GM23248 (cell line): Measurements from ENCODE around the gene PAK4. TPM values are rescaled to one million over a fixed set of nuclear protein-coding genes. Genes with fewer than 3 reads are reported as not detected.
A peak's percentile ranks its signal among the peaks of the same experiment; 100 is the strongest.
"Not testable (repeated sequence)": the region's sequence is repeated elsewhere in the genome, so short reads cannot be mapped to it uniquely, and the experiment has no call there.

Experiments used
- DNase-seq: peaks from one replicate; pipeline ENCODE4 v3.0.0-alpha.2; 2015
- H2AFZ ChIP-seq: fragments of 200-600 bp; sonication (generic); 2 replicates; pipeline ENCODE4 v1.6.1; 2016; ENCODE audit warnings: antibody characterized with exemption
- H3F3A ChIP-seq: fragments of 200-600 bp; sonication (generic); 2 replicates; pipeline ENCODE4 v1.6.1; 2016; ENCODE audit warnings: mild to moderate bottlenecking, antibody characterized with exemption, mixed run types; ENCODE audit not compliant: insufficient read depth
- H3K27ac ChIP-seq: fragments of 200-600 bp; sonication (generic); 2 replicates; pipeline ENCODE4 v1.5.1; 2016; ENCODE audit warnings: mild to moderate bottlenecking
- H3K27me3 ChIP-seq: fragments of 200-600 bp; sonication (generic); replicated peaks from 2 replicates; pipeline ENCODE4 v1.6.1; 2016; ENCODE audit warnings: mild to moderate bottlenecking; ENCODE audit not compliant: insufficient read depth
- H3K36me3 ChIP-seq: fragments of 200-600 bp; sonication (generic); 2 replicates; pipeline ENCODE4 v1.6.1; 2016; ENCODE audit warnings: low read depth, mild to moderate bottlenecking
- H3K4me1 ChIP-seq: fragments of 200-600 bp; sonication (generic); 2 replicates; pipeline ENCODE4 v1.6.1; 2016; ENCODE audit warnings: mild to moderate bottlenecking; ENCODE audit not compliant: insufficient read depth
- H3K4me2 ChIP-seq: fragments of 200-600 bp; sonication (generic); one replicate; pipeline ENCODE4 v1.6.1; 2016; ENCODE audit warnings: mild to moderate bottlenecking; ENCODE audit not compliant: unreplicated experiment
- H3K4me3 ChIP-seq: fragments of 200-600 bp; sonication (generic); 2 replicates; pipeline ENCODE4 v1.5.1; 2016; ENCODE audit warnings: mild to moderate bottlenecking
- H3K79me2 ChIP-seq: fragments of 200-600 bp; sonication (generic); 2 replicates; pipeline ENCODE4 v1.6.1; 2016; ENCODE audit warnings: mild to moderate bottlenecking; ENCODE audit not compliant: insufficient read depth
- H3K9ac ChIP-seq: fragments of 200-600 bp; sonication (generic); 2 replicates; pipeline ENCODE4 v1.6.1; 2016; ENCODE audit warnings: mild to moderate bottlenecking
- H3K9me2 ChIP-seq: fragments of 200-600 bp; sonication (generic); 2 replicates; pipeline ENCODE4 v1.6.1; 2016; ENCODE audit warnings: mixed run types, mild to moderate bottlenecking, moderate library complexity; ENCODE audit not compliant: insufficient read depth
- H3K9me3 ChIP-seq: fragments of 200-600 bp; sonication (generic); one replicate; pipeline ENCODE4 v1.6.1; 2017; ENCODE audit warnings: low read depth
- H4K20me1 ChIP-seq: fragments of 200-600 bp; sonication (generic); 2 replicates; pipeline ENCODE4 v1.6.0; 2016; ENCODE audit not compliant: insufficient read depth
- EZH2 ChIP-seq: fragments of 200-600 bp; sonication (generic); IDR thresholded peaks from 2 replicates; pipeline ENCODE4 v1.6.1; 2018; ENCODE audit warnings: antibody characterized with exemption, mild to moderate bottlenecking; ENCODE audit not compliant: insufficient read depth, poor library complexity, severe bottlenecking
- EZH2phosphoT487 ChIP-seq: fragments of 200-600 bp; sonication (generic); IDR thresholded peaks from 2 replicates; pipeline ENCODE4 v1.6.1; 2018; ENCODE audit warnings: antibody characterized with exemption, moderate library complexity, mild to moderate bottlenecking, low read depth; ENCODE audit not compliant: insufficient read depth
- WGBS, 2 experiments: methylation state at CpG; one replicate each; pipeline ENCODE4 v1.1.6; 2015 to 2017; ENCODE audit warnings: low lambda C conversion rate in 2 of 2, low coverage in 1 of 2; ENCODE audit errors: missing lambda C conversion rate in 2 of 2; 5-methylcytosine and 5-hydroxymethylcytosine counted together
- in situ Hi-C: fragments of 300-500 bp; cut with MboI; formaldehyde crosslinking; loops from 2 replicates; pipeline ENCODE4 v1.15.0; 2020
- polyA plus RNA-seq: library from polyadenylated mRNA; unstranded; fragments of >200 nt; fragmentation: Nextera tagmentation; extraction: Ambion mirVana; gene quantifications from 2 replicates; pipeline ENCODE4 v1.2.1, GENCODE V29; 2016
- total RNA-seq: library from RNA; depleted of rRNA; stranded (reverse); fragments of >200 nt; shearing (Covaris generic); gene quantifications from 2 replicates; pipeline ENCODE4 v1.2.3, GENCODE V29; 2014

The PAK4 gene
- total and polyA plus RNA-seq, 2 experiments from 2014 or later: 10.9 to 20.1 TPM

DNA sequence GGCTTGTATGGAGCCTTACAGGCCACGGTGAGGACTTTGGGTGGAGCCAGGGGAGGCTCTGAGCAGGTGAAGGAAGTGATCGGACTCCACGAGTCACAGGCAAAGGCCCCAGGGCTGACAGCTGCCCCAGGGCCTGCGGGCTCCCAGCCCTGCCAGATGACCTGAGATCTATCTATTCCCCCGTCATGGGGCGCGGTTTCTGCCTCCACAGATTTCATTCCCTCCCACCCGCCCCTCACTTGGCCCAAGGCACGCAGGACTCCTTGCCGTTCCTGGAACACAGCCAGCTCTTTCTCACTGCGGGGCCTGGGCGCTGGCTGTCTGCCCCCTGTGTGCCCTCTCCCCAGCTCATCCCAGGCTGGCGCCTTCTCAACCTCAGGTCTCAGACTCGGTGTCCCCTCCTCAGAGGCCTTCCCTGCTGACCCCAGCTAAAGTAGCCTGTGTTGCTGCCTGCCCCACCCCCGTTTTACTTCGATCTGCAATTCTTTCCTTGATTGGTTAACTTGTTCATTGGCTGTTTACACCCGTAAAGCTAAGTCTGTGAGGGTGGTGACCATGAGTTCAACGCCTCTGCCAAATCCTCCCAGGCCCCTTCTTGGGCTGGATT lies 13.9 kb upstream of the PAK4 start:
- no peak overlapping the region for H3K4me3 ChIP-seq
- H3K27me3 ChIP-seq: no peaks in the 10 kb centered on the region
- no peaks in the 10 kb centered on the region for H3K9me2 ChIP-seq
- no peaks in the 10 kb centered on the region for H3F3A ChIP-seq
- 34% methylated on average over 14 to 18 of the region's 18 CpGs for WGBS, 2 experiments
- H2AFZ ChIP-seq: no peak overlapping the region
- H3K36me3 ChIP-seq: no peaks in the 10 kb centered on the region
- no peak for TF ChIP-seq EZH2phosphoT487
- no peak for TF ChIP-seq EZH2
- H3K79me2 ChIP-seq: no peaks in the 10 kb centered on the region
- no peaks in the 10 kb centered on the region for H4K20me1 ChIP-seq
- no peaks in the 10 kb centered on the region for H3K9me3 ChIP-seq
- DNase-seq: no peak
- H3K9ac ChIP-seq: no peak overlapping the region
- no peak overlapping the region for H3K27ac ChIP-seq
- H3K4me1 ChIP-seq: no peaks in the 10 kb centered on the region
- in situ Hi-C loops: no loop called here
- H3K4me2 ChIP-seq: no peak overlapping the region

GRCh38 chr19:39112338-39112890 lies 13.2 kb upstream of the PAK4 start:
- 78% methylated on average over 15 of the region's 15 CpGs for WGBS, 2 experiments
- Histone ChIP-seq H3K9me2 (no peaks in the 10 kb centered on the region), H3K9me3 (no peaks in the 10 kb centered on the region), H3K4me2 (no peak overlapping the region), H3K9ac (no peak overlapping the region), H3K79me2 (no peaks in the 10 kb centered on the region), H3K4me1 (no peaks in the 10 kb centered on the region), H4K20me1 (no peaks in the 10 kb centered on the region), H2AFZ (no peak overlapping the region), H3K36me3 (no peaks in the 10 kb centered on the region), H3F3A (no peaks in the 10 kb centered on the region), H3K27ac (no peak overlapping the region), H3K4me3 (no peak overlapping the region), H3K27me3 (no peaks in the 10 kb centered on the region)
- DNase-seq: peak; percentile 32
- TF ChIP-seq EZH2 (no peak), EZH2phosphoT487 (no peak)
- in situ Hi-C loops: no loop called here

GRCh38 chr19:39113199-39113598 lies 12.4 kb upstream of the PAK4 start:
- no peak for DNase-seq
- no peak for TF ChIP-seq EZH2phosphoT487
- no peak for TF ChIP-seq EZH2
- Histone ChIP-seq H3F3A (no peaks in the 10 kb centered on the region), H3K79me2 (no peaks in the 10 kb centered on the region), H3K4me3 (no peak overlapping the region), H3K4me1 (no peaks in the 10 kb centered on the region), H3K9me3 (no peaks in the 10 kb centered on the region), H3K9me2 (no peaks in the 10 kb centered on the region), H3K36me3 (no peaks in the 10 kb centered on the region), H2AFZ (no peak overlapping the region), H3K27ac (no peak overlapping the region), H3K27me3 (no peaks in the 10 kb centered on the region), H4K20me1 (no peaks in the 10 kb centered on the region), H3K9ac (no peak overlapping the region), H3K4me2 (no peak overlapping the region)
- in situ Hi-C loops: no loop called here
- 54 to 64% methylated on average over 5 to 10 of the region's 10 CpGs for WGBS, 2 experiments

DNA sequence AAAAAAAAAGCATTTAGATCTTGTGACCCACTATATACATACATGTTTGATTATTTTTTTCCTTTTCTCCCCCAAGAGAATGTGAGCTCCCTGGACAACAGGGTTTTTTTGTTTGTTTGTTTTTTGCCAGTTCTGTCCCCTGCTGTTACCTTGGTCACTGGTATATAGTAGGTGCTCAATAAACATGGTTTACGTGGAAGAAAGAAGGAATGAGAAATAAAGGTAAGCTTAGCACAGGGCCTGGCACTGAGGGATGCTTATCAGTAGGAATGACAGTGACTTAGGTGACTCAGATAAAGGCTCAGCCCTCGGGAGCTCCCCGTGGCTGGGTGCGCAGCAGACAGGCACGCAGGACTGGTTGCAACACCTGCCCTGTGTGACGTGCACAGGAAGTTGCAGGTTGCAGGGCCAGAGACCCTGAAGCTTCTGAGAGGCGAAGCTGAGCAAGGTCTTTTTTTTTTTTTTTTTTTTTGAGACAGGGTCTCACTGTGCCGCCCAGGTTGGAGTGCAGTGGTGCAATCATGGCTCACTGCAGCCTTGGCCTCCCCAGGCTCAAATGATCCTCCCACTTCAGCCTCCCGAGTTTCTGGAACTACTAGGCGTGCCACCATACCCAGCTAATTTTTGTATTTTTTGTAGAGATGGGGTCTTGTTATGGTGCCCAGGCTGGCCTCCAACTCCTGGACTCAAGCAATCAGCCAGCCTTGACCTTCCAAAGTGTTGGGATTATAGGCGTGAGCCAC lies 10.3 kb upstream of the PAK4 start:
- Histone ChIP-seq H3K4me2 (no peak overlapping the region), H4K20me1 (no peaks in the 10 kb centered on the region), H3K27me3 (no peaks in the 10 kb centered on the region), H3K27ac (no peak overlapping the region), H3F3A (no peaks in the 10 kb centered on the region), H3K9me2 (no peaks in the 10 kb centered on the region), H3K36me3 (no peaks in the 10 kb centered on the region), H3K79me2 (no peaks in the 10 kb centered on the region), H3K4me3 (no peak overlapping the region), H3K9ac (no peak overlapping the region), H3K4me1 (no peaks in the 10 kb centered on the region), H2AFZ (no peak overlapping the region), H3K9me3 (no peaks in the 10 kb centered on the region)
- TF ChIP-seq EZH2 (no peak), EZH2phosphoT487 (no peak)
- in situ Hi-C loops: no loop called here
- DNase-seq: no peak
- 72 to 74% methylated on average over 11 of the region's 11 CpGs for WGBS, 2 experiments

GRCh38 chr19:39117023-39117422 lies 8.6 kb upstream of the PAK4 start:
- in situ Hi-C loops: not testable (repeated sequence)
- WGBS, 2 experiments: 62 to 70% methylated on average over 8 of the region's 8 CpGs

More at GRCh38 chr19:39117023-39117422, 8.6 kb upstream of the PAK4 start:
- not testable (repeated sequence) for H3K27me3 ChIP-seq, H3K4me2 ChIP-seq, H3K4me3 ChIP-seq, H3K79me2 ChIP-seq, H4K20me1 ChIP-seq, H3K27ac ChIP-seq, DNase-seq, H3F3A ChIP-seq, H3K9ac ChIP-seq, H3K9me3 ChIP-seq, H3K36me3 ChIP-seq, H2AFZ ChIP-seq, H3K4me1 ChIP-seq, H3K9me2 ChIP-seq
